ENCODE measurements around the gene HMGN5.

- TF ChIP-seq POLR2A (IDR thresholded peaks at IDR 0.05) (no peak), CTCF (IDR thresholded peaks at IDR 0.05) (peak in 4 of 5 experiments; percentile 31 to 48 (median 44))
Observed at GRCh38 chrX:81120936-81121371, 80.8 kb downstream of the HMGN5 start.

Measured in tibial nerve (tissue), 3 donors.